DND-41 (cell line): ENCODE data around the gene GTF2H1.

ENCODE experiments used
- ATAC-seq: fragments of 200-7000 bp; cut with Tn5 transposase; 3 replicates; pipeline ENCODE4 v1.9.1; 2021; ENCODE audit warnings: low read depth; ENCODE audit not compliant: insufficient read depth
- DNase-seq: peaks from one replicate; pipeline ENCODE4 v3.0.0-alpha.2; 2020
- H2AFZ ChIP-seq: 2 replicates; pipeline ENCODE4 v1.6.0; 2012; ENCODE audit warnings: low read depth, low read length
- H3K27ac ChIP-seq: 2 replicates; pipeline ENCODE4 v1.5.1; 2012; ENCODE audit warnings: low read length, inconsistent platforms
- H3K27me3 ChIP-seq: fragments of 200-600 bp; sonication (generic); 2 replicates; pipeline ENCODE4 v1.6.0; 2012; ENCODE audit warnings: low read length, mild to moderate bottlenecking, inconsistent platforms; ENCODE audit not compliant: insufficient read depth, poor library complexity
- H3K36me3 ChIP-seq: 2 replicates; pipeline ENCODE4 v1.5.1; 2012; ENCODE audit warnings: low read length, inconsistent platforms; ENCODE audit not compliant: insufficient read depth
- H3K4me1 ChIP-seq: 2 replicates; pipeline ENCODE4 v1.5.1; 2012; ENCODE audit warnings: mild to moderate bottlenecking, low read length; ENCODE audit not compliant: insufficient read depth
- H3K4me2 ChIP-seq: 2 replicates; pipeline ENCODE4 v1.6.0; 2012; ENCODE audit warnings: mild to moderate bottlenecking, moderate library complexity, low read length, inconsistent platforms; ENCODE audit not compliant: insufficient read depth
- H3K4me3 ChIP-seq, 2 experiments: fragments of 200-600 bp in 1 of 2; shearing (Covaris generic) in 1 of 2; 2 replicates each; pipeline ENCODE4 v1.5.1; 2012 to 2016; ENCODE audit warnings: inconsistent platforms in 2 of 2, low read length in 2 of 2, mild to moderate bottlenecking in 2 of 2, low read depth in 1 of 2, moderate library complexity in 1 of 2
- H3K79me2 ChIP-seq: 2 replicates; pipeline ENCODE4 v1.6.0; 2012; ENCODE audit warnings: low read length, inconsistent platforms; ENCODE audit not compliant: insufficient read depth
- H3K9ac ChIP-seq: 2 replicates; pipeline ENCODE4 v1.6.0; 2012; ENCODE audit warnings: low read depth, mild to moderate bottlenecking, inconsistent platforms, low read length, moderate library complexity
- H3K9me3 ChIP-seq: 2 replicates; pipeline ENCODE4 v1.5.1; 2012; ENCODE audit warnings: low read length, moderate library complexity, mild to moderate bottlenecking, inconsistent platforms; ENCODE audit not compliant: insufficient read depth, severe bottlenecking
- H4K20me1 ChIP-seq: 2 replicates; pipeline ENCODE4 v1.6.0; 2012; ENCODE audit warnings: low read length; ENCODE audit not compliant: insufficient read depth
- EZH2 ChIP-seq: IDR thresholded peaks from 3 replicates; pipeline ENCODE4 v1.6.1; 2012; ENCODE audit warnings: borderline replicate concordance, low read depth, mild to moderate bottlenecking, moderate library complexity, low read length, inconsistent platforms; ENCODE audit not compliant: severe bottlenecking
- TF ChIP-seq, protein P1 (sequence below): IDR thresholded peaks from 2 replicates; pipeline ENCODE4 v1.5.1; 2012; ENCODE audit warnings: borderline replicate concordance, low read length, moderate library complexity, mild to moderate bottlenecking; ENCODE audit not compliant: poor library complexity, severe bottlenecking; ENCODE audit errors: extremely low read depth

Gene GTF2H1

DNA sequence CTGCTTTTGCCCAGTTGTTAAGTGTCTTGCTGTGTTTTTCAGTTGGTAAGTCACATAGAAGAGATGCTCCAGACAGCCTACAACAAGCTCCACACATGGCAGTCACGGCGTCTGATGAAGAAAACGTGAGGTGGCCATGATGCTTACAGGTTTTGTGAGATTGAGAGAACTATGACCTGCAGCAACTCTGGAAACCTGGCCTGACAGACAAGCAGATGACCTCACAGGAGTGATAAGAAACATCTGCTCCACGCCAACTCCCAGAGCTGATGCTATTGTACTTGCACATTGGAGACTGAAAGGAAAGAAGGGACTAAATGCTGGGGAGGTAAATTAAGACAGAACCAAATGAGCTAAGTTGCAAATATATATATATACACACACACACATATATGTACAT is 43.4 kb downstream of the GTF2H1 start:
- TF ChIP-seq EZH2: no peak
- TF ChIP-seq, protein P1, sequence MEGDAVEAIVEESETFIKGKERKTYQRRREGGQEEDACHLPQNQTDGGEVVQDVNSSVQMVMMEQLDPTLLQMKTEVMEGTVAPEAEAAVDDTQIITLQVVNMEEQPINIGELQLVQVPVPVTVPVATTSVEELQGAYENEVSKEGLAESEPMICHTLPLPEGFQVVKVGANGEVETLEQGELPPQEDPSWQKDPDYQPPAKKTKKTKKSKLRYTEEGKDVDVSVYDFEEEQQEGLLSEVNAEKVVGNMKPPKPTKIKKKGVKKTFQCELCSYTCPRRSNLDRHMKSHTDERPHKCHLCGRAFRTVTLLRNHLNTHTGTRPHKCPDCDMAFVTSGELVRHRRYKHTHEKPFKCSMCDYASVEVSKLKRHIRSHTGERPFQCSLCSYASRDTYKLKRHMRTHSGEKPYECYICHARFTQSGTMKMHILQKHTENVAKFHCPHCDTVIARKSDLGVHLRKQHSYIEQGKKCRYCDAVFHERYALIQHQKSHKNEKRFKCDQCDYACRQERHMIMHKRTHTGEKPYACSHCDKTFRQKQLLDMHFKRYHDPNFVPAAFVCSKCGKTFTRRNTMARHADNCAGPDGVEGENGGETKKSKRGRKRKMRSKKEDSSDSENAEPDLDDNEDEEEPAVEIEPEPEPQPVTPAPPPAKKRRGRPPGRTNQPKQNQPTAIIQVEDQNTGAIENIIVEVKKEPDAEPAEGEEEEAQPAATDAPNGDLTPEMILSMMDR: no peak
- H3K9ac ChIP-seq: no peak overlapping the region
- H3K4me2 ChIP-seq: no peak overlapping the region
- H3K9me3 ChIP-seq: no peaks in the 10 kb centered on the region
- no peak overlapping the region for H3K4me3 ChIP-seq
- no peak for DNase-seq
- no peak for ATAC-seq
- no peaks in the 10 kb centered on the region for H3K4me1 ChIP-seq
- H3K36me3 ChIP-seq: peaks cover 63% of the 10 kb centered on the region
- H3K79me2 ChIP-seq: no peaks in the 10 kb centered on the region
- H4K20me1 ChIP-seq: no peaks in the 10 kb centered on the region
- no peak overlapping the region for H3K27ac ChIP-seq
- H2AFZ ChIP-seq: no peak overlapping the region
- H3K27me3 ChIP-seq: no peaks in the 10 kb centered on the region

DNA sequence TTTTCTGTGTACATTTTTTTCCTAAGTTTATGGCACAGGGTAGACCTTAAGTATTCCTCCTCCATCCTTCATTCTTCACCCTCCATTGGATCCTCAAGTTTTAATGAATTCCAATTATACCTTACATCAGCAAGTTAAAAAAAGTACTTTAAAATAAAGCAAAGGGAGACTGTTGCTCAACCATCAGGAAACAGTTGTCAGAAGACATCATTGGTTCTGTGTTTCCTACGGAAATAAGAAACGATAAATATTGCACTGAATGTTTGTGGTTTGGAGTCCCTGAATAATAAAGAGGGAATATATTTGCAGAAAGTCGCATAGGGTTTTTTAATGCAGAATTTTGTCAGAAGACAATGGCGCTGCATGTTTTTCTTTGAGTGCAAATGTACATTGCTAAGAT is 43.9 kb downstream of the GTF2H1 start:
- ATAC-seq (no peak), DNase-seq (no peak)
- Histone ChIP-seq H3K4me2 (no peak overlapping the region), H4K20me1 (no peaks in the 10 kb centered on the region), H3K4me3 (no peak overlapping the region), H3K4me1 (no peaks in the 10 kb centered on the region), H3K9me3 (no peaks in the 10 kb centered on the region), H3K27ac (no peak overlapping the region), H3K27me3 (no peaks in the 10 kb centered on the region), H3K79me2 (no peaks in the 10 kb centered on the region), H2AFZ (no peak overlapping the region), H3K36me3 (peaks cover 59% of the 10 kb centered on the region), H3K9ac (no peak overlapping the region)
- TF ChIP-seq, protein P1: no peak
- TF ChIP-seq EZH2: no peak

DNA sequence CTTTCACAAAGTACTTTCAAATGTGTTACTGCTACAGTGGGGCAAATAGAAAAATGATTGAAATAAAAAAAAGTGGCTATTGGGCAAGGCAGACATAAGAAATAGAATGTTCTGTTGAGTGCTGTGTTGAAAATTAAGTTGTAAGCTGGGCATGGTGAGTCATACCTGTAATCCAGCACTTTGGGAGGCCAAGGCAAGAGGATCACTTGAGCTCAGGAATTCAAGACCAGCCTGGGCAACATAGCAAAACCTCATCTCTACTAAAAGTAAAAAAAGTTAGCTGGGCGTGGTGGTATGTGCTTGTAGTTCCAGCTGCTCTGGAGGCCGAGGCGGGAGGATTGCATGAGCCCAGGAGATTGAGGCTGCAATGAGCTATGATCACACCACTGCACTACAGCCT is 45.1 kb downstream of the GTF2H1 start:
- no peak overlapping the region for H3K4me2 ChIP-seq
- no peak overlapping the region for H3K9ac ChIP-seq
- DNase-seq (no peak), ATAC-seq (no peak; the same call in 2 of the 3 replicates)
- no peak overlapping the region for H3K27ac ChIP-seq
- H2AFZ ChIP-seq: no peak overlapping the region
- TF ChIP-seq EZH2: no peak
- TF ChIP-seq, protein P1: no peak
- H3K4me3 ChIP-seq: no peak overlapping the region
- no peaks in the 10 kb centered on the region for H3K79me2 ChIP-seq
- H3K4me1 ChIP-seq: no peaks in the 10 kb centered on the region
- peaks cover 49% of the 10 kb centered on the region for H3K36me3 ChIP-seq
- no peaks in the 10 kb centered on the region for H3K27me3 ChIP-seq
- H3K9me3 ChIP-seq: no peaks in the 10 kb centered on the region
- H4K20me1 ChIP-seq: no peaks in the 10 kb centered on the region

DNA sequence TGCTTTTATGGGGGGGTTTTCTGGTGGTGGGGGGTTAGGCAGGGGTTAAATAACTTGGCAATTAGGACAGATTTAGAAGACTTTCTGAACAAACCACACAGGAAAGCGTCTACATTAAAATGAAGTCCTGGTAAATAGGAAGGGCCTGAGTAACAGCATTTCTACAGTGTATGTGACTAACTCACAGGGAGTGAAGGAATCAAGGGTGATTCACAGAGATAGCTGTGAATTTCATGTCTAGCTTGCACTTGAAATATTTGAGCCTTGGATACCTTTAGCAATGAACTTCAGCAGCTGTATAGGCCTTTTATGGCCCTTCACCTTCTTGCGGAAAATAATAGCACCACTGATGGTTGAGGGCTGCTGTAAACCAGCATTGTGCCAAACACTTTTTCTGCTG is 45.9 kb downstream of the GTF2H1 start:
- TF ChIP-seq EZH2: no peak
- TF ChIP-seq, protein P1: no peak
- no peak overlapping the region for H3K9ac ChIP-seq
- H3K4me2 ChIP-seq: no peak overlapping the region
- no peaks in the 10 kb centered on the region for H4K20me1 ChIP-seq
- H2AFZ ChIP-seq: no peak overlapping the region
- peaks cover 45% of the 10 kb centered on the region for H3K36me3 ChIP-seq
- H3K27ac ChIP-seq: no peak overlapping the region
- DNase-seq (no peak), ATAC-seq (no peak)
- no peaks in the 10 kb centered on the region for H3K9me3 ChIP-seq
- no peaks in the 10 kb centered on the region for H3K4me1 ChIP-seq
- H3K4me3 ChIP-seq: no peak overlapping the region
- no peaks in the 10 kb centered on the region for H3K79me2 ChIP-seq
- no peaks in the 10 kb centered on the region for H3K27me3 ChIP-seq
